HG02938 (cell line): Measurements from ENCODE around the gene HS3ST3A1.
"Not testable (repeated sequence)": the region's sequence is repeated elsewhere in the genome, so short reads cannot be mapped to it uniquely, and the experiment has no call there.

Experiments used
- ATAC-seq: cut with Tn5 transposase; IDR thresholded peaks from one replicate; pipeline ENCODE4 v1.9.1; 2021; ENCODE audit warnings: mild to moderate bottlenecking, moderate library complexity; ENCODE audit not compliant: unreplicated experiment

The HS3ST3A1 gene

GRCh38 chr17:13576661-13577526 lies 24.8 kb downstream of the HS3ST3A1 start:
- ATAC-seq: no peak

- no peak for ATAC-seq
Observed at GRCh38 chr17:13575922-13576419, 25.8 kb downstream of the HS3ST3A1 start.

- ATAC-seq: no peak
Observed at GRCh38 chr17:13575466-13575865, 26.3 kb downstream of the HS3ST3A1 start.

GRCh38 chr17:13572581-13572980 lies 29.1 kb downstream of the HS3ST3A1 start:
- no peak for ATAC-seq

- ATAC-seq: no peak
Observed at GRCh38 chr17:13569398-13570123, 32.2 kb downstream of the HS3ST3A1 start.

- ATAC-seq: no peak
Observed at GRCh38 chr17:13568582-13569397, 32.9 kb downstream of the HS3ST3A1 start.

GRCh38 chr17:13563866-13564265 lies 37.9 kb downstream of the HS3ST3A1 start:
- ATAC-seq: no peak

GRCh38 chr17:13562271-13562800 lies 39.4 kb downstream of the HS3ST3A1 start:
- ATAC-seq: no peak

- no peak for ATAC-seq
Observed at GRCh38 chr17:13561606-13562270, 40.0 kb downstream of the HS3ST3A1 start.

GRCh38 chr17:13560935-13561334 lies 40.8 kb downstream of the HS3ST3A1 start:
- no peak for ATAC-seq

GRCh38 chr17:13558588-13558987 lies 43.1 kb downstream of the HS3ST3A1 start:
- no peak for ATAC-seq

GRCh38 chr17:13557077-13557476 lies 44.7 kb downstream of the HS3ST3A1 start:
- no peak for ATAC-seq

GRCh38 chr17:13554231-13554630 lies 47.5 kb downstream of the HS3ST3A1 start:
- no peak for ATAC-seq

GRCh38 chr17:13550291-13550690 lies 51.4 kb downstream of the HS3ST3A1 start:
- ATAC-seq: no peak

GRCh38 chr17:13548576-13548975 lies 53.2 kb downstream of the HS3ST3A1 start:
- ATAC-seq: not testable (repeated sequence)

- no peak for ATAC-seq
Observed at GRCh38 chr17:13546851-13547250, 54.9 kb downstream of the HS3ST3A1 start.

- no peak for ATAC-seq
Observed at GRCh38 chr17:13545941-13546340, 55.8 kb downstream of the HS3ST3A1 start.

- no peak for ATAC-seq
Observed at GRCh38 chr17:13544765-13545164, 57.0 kb downstream of the HS3ST3A1 start.

GRCh38 chr17:13544292-13544691 lies 57.4 kb downstream of the HS3ST3A1 start:
- ATAC-seq: no peak

- no peak for ATAC-seq
Observed at GRCh38 chr17:13542636-13543035, 59.1 kb downstream of the HS3ST3A1 start.
